ENCODE results near the gene OR4A16. TPM values are rescaled to one million over a fixed set of nuclear protein-coding genes. Genes with fewer than 3 reads are reported as not detected.

Gene OR4A16, protein sequence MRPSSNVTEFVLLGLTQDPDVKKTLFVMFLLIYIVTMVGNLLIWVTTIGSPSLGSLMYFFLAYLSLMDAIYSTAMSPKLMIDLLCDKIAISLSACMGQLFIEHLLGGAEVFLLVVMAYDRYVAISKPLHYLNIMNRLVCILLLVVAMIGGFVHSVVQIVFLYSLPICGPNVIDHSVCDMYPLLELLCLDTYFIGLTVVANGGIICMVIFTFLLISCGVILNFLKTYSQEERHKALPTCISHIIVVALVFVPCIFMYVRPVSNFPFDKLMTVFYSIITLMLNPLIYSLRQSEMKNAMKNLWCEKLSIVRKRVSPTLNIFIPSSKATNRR
- total RNA-seq = not detected in 2 replicates

DNA sequence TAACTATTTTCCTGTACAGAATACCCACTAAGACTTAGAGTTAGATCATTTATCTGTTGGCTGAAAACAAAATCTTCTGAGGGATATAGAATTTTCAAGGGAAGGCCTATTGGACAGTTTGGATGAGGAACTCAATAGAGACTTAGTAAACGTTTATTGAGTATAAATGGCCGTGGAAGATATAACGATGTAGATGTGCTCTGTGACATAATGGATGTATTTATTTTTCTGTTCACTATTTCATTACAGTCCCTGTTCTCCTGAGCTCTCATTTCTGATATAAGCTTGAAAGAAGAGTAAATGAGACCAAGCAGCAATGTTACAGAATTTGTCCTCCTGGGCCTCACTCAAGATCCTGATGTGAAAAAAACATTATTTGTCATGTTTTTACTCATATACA is at the start of gene OR4A16:
TSS of gene OR4A16 (plus strand) at position 301 of the 400 bp plus-strand sequence. CDS start at position 301, 0 bp downstream.

DNA sequence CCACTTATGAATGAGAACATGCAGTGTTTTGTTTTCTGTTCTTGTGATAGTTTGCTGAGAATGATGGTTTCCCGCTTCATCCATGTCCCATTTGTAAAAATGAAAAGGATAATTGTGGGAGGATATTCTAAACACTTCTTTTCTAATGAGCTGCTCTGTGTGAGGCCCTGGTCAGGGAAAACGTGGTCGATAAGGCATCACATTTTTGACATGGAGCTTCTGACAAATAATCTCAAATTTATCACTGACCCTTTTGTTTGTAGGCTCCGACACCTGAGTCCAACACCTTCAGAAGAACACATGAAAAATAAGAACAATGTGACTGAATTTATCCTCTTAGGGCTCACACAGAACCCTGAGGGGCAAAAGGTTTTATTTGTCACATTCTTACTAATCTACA is 24.7 kb downstream of the OR4A16 start, which contains the start of gene OR4A15:
TSS of gene OR4A15 (plus strand) at position 301 of the 400 bp plus-strand sequence. CDS start at position 301, 0 bp downstream.

Other genes with a start within 250 kb of the OR4A16 start
- not detected in 2 replicates for gene TRIM48, start 81.0 kb upstream of the OR4A16 start, total RNA-seq
- gene OR4A15, start 24.8 kb downstream of the OR4A16 start, total RNA-seq = not detected in 2 replicates
- not detected in 2 replicates for gene OR4C15, start 211.3 kb downstream of the OR4A16 start, total RNA-seq
- gene OR4C16, start 228.9 kb downstream of the OR4A16 start, total RNA-seq = not detected in 2 replicates